K562 (cell line): Measurements from ENCODE around the gene RAD50. TPM values are rescaled to one million over a fixed set of nuclear protein-coding genes. Genes with fewer than 3 reads are reported as not detected.

Experiments
- ATAC-seq: fragments of 200-7000 bp; cut with Tn5 transposase; 3 replicates; pipeline ENCODE4 v1.9.1; 2020; ENCODE audit warnings: moderate library complexity
- BruUV-seq: library from RNA; stranded (reverse); fragments of 400-500 nt; replicated peaks from 2 replicates; lab custom pipeline; 2021; lab: Mats Ljungman, UMichigan
- CTCF ChIA-PET: fragments of 300-600 bp; formaldehyde crosslinking; extraction: SDS; loops from one replicate; lab custom pipeline; 2021; ENCODE audit warnings: low intra/inter-chr PET ratio; lab: Yijun Ruan, JAX
- POLR2A ChIA-PET: fragments of 300-600, 350-650 bp; sonication (Branson Sonifier 250); formaldehyde crosslinking; extraction: SDS; loops from one replicate; lab custom pipeline; 2021; ENCODE audit warnings: antibody characterized with exemption, inconsistent platforms; lab: Yijun Ruan, JAX
- DNase-seq, 4 experiments: peaks; one replicate each; pipeline versions ENCODE4 v3.0.0 to v3.0.0-alpha.2; 2011 to 2018; ENCODE audit warnings: low spot score in 3 of 4, mixed read lengths in 3 of 4; ENCODE audit errors: extremely low read depth in 1 of 4
- FAIRE-seq: peaks from 2 replicates; lab custom pipeline; 2011; peaks lifted over from hg19 to GRCh38; lab: Jason Lieb, UNC
- H2AFZ ChIP-seq: 2 replicates; pipeline ENCODE4 v1.6.0; 2011; ENCODE audit warnings: low read depth, low read length, control low read depth, inconsistent platforms
- H3K27ac ChIP-seq: fragments of 200-600 bp; 3 replicates; pipeline ENCODE4 v1.8.0; 2011; ENCODE audit warnings: low read depth, mild to moderate bottlenecking, control low read depth, inconsistent platforms, low read length, moderate library complexity, mixed read lengths; ENCODE audit errors: extremely low read depth
- H3K27me3 ChIP-seq, 2 experiments: fragments of 300-600 bp in 1 of 2; 2 replicates in 1 of 2; 3 replicates in 1 of 2; pipeline versions ENCODE4 v1.6.0 to v1.8.0; 2011; ENCODE audit warnings: inconsistent platforms in 2 of 2, low read length in 2 of 2, mild to moderate bottlenecking in 1 of 2, mixed read lengths in 1 of 2, moderate library complexity in 1 of 2; ENCODE audit not compliant: control insufficient read depth in 2 of 2, insufficient read depth in 2 of 2
- H3K36me3 ChIP-seq: fragments of 300-600 bp; 3 replicates; pipeline ENCODE4 v1.8.0; 2011; ENCODE audit warnings: mild to moderate bottlenecking, low read length, inconsistent platforms; ENCODE audit not compliant: control insufficient read depth, insufficient read depth
- H3K4me1 ChIP-seq, 2 experiments: fragments of 200-600 bp in 1 of 2; replicated peaks in 1 of 2; 2 replicates in 1 of 2; 3 replicates in 1 of 2; pipeline versions ENCODE4 v1.5.1 to v1.8.0; 2011; ENCODE audit warnings: inconsistent platforms in 2 of 2, low read length in 2 of 2, mild to moderate bottlenecking in 1 of 2, mixed read lengths in 1 of 2, moderate library complexity in 1 of 2; ENCODE audit not compliant: control insufficient read depth in 2 of 2, insufficient read depth in 2 of 2
- H3K4me2 ChIP-seq: 2 replicates; pipeline ENCODE4 v1.6.1; 2011; ENCODE audit warnings: low read length, control low read depth, inconsistent platforms, mixed read lengths; ENCODE audit not compliant: insufficient read depth
- H3K4me3 ChIP-seq: fragments of 200-600 bp; sonication (generic), shearing (Covaris generic); 2 replicates; pipeline ENCODE4 v1.5.1; 2016; ENCODE audit warnings: control low read depth, inconsistent platforms
- H3K79me2 ChIP-seq: fragments of 200-600 bp; 3 replicates; pipeline ENCODE4 v1.8.0; 2011; ENCODE audit warnings: low read length, inconsistent platforms; ENCODE audit not compliant: control insufficient read depth, insufficient read depth
- H3K9ac ChIP-seq, 2 experiments: 2 replicates each; pipeline versions ENCODE4 v1.6.0 to v1.6.1; 2011; ENCODE audit warnings: low read depth in 2 of 2, low read length in 2 of 2, control low read depth in 1 of 2, inconsistent platforms in 1 of 2, mild to moderate bottlenecking in 1 of 2, mixed read lengths in 1 of 2; ENCODE audit not compliant: insufficient read depth in 1 of 2
- H3K9me1 ChIP-seq: one replicate; pipeline ENCODE4 v1.6.0; 2011; ENCODE audit warnings: inconsistent platforms, mild to moderate bottlenecking, low read length, moderate library complexity; ENCODE audit not compliant: control insufficient read depth, insufficient read depth
- H3K9me3 ChIP-seq: replicated peaks from 2 replicates; pipeline ENCODE4 v1.5.1; 2011; ENCODE audit warnings: low read depth, low read length, inconsistent platforms; ENCODE audit not compliant: control insufficient read depth, insufficient read depth
- H4K20me1 ChIP-seq: replicated peaks from 2 replicates; pipeline ENCODE4 v1.6.1; 2011; ENCODE audit warnings: low read length, inconsistent platforms, mixed read lengths; ENCODE audit not compliant: control insufficient read depth, insufficient read depth
- CBX3 ChIP-seq, 2 experiments: IDR thresholded peaks; 1 replicate in 1 of 2; 2 replicates in 1 of 2; pipeline ENCODE4 v1.6.1; 2012; ENCODE audit warnings: inconsistent platforms in 2 of 2, low read length in 2 of 2, borderline replicate concordance in 1 of 2, control low read depth in 1 of 2
- GTF3C2 ChIP-seq: IDR thresholded peaks from 3 replicates; pipeline ENCODE4 v1.6.1; 2011; ENCODE audit warnings: borderline replicate concordance, mild to moderate bottlenecking, moderate library complexity; ENCODE audit not compliant: insufficient read length; ENCODE audit errors: extremely low read depth
- HIVEP1 ChIP-seq: fragments of 250-450 bp; sonication (Bioruptor Pico); IDR thresholded peaks from 2 replicates; pipeline ENCODE4 v1.4.0; 2020; ENCODE audit warnings: mild to moderate bottlenecking
- PCBP1 ChIP-seq: fragments of 200-400 bp; formaldehyde crosslinking; IDR thresholded peaks from 2 replicates; pipeline ENCODE4 v1.6.1; 2018; ENCODE audit warnings: mild to moderate bottlenecking, low read depth, low read length; ENCODE audit not compliant: poor library complexity, severe bottlenecking
- RBM34 ChIP-seq: fragments of 200-400 bp; formaldehyde crosslinking; IDR thresholded peaks from 2 replicates; pipeline ENCODE4 v1.6.1; 2018; ENCODE audit warnings: low read length, borderline replicate concordance; ENCODE audit not compliant: insufficient read depth
- TRIM25 ChIP-seq: fragments of 450-650 bp; IDR thresholded peaks from 2 replicates; pipeline ENCODE4 v1.7.0; 2016; ENCODE audit warnings: borderline replicate concordance
- WGBS: fragments of 100-300 bp; shearing (Covaris generic); methylation state at CpG from one replicate; pipeline ENCODE4 v1.1.6; 2016; ENCODE audit warnings: low coverage, mixed read lengths; ENCODE audit not compliant: insufficient coverage; ENCODE audit errors: missing lambda C conversion rate; 5-methylcytosine and 5-hydroxymethylcytosine counted together
- in situ Hi-C: fragments of 300-500 bp; cut with MboI; formaldehyde crosslinking; loops from 4 replicates; pipeline ENCODE4 v1.15.0; 2018; ENCODE audit warnings: inconsistent platforms, mixed read lengths
- intact Hi-C: fragments of 100-400 bp; cut with micrococcal nuclease; formaldehyde crosslinking; loops from 2 replicates; pipeline ENCODE4 v1.14.2; 2022
- polyA plus RNA-seq, 8 experiments: library from polyadenylated mRNA; depleted of rRNA in 4 of 8; stranded (reverse) in 5 of 8; unstranded in 3 of 8; fragments of >200 nt; fragmentation: Nextera tagmentation in 2 of 8; fragmentation: Illumina TruSeq in 1 of 8; extraction: Ambion mirVana in 2 of 8; extraction: Trizol in 1 of 8; gene quantifications; 2 replicates each; pipeline versions ENCODE4 v1.2.1 to v1.2.3, GENCODE V29; 2011 to 2014; ENCODE audit warnings: inconsistent platforms in 1 of 8, missing spikeins in 1 of 8
- total RNA-seq, 7 experiments: library from RNA; depleted of rRNA in 6 of 7; stranded (reverse); fragments of >200 nt in 6 of 7; fragmentation: Illumina TruSeq in 2 of 7; extraction: Trizol in 2 of 7; gene quantifications; 2 replicates each; pipeline versions ENCODE4 v1.2.1 to v1.2.3, GENCODE V29; 2011 to 2021; ENCODE audit warnings: low replicate concordance in 1 of 7
- TF ChIP-seq, protein P1 (sequence below): fragments of 250-450 bp; sonication (Bioruptor Pico); IDR thresholded peaks from 2 replicates; pipeline ENCODE4 v1.4.0; 2020

RAD50 gene
- total and polyA plus RNA-seq, 9 of the 15 experiments (the other 6 are each of a cell fraction or from before 2014, with no cell fraction given): 15.3 to 74.2 (median 44.1) TPM

- no peak for TF ChIP-seq TRIM25
- no peak for TF ChIP-seq PCBP1
- no peak for TF ChIP-seq HIVEP1
Measured at GRCh38 chr5:132646583-132647266, 89.9 kb downstream of the RAD50 start (continued).

GRCh38 chr5:132647473-132647872 lies 90.7 kb downstream of the RAD50 start:
- in situ Hi-C loops (no loop called here), intact Hi-C loops (no loop called here)
- TF ChIP-seq, protein P1, sequence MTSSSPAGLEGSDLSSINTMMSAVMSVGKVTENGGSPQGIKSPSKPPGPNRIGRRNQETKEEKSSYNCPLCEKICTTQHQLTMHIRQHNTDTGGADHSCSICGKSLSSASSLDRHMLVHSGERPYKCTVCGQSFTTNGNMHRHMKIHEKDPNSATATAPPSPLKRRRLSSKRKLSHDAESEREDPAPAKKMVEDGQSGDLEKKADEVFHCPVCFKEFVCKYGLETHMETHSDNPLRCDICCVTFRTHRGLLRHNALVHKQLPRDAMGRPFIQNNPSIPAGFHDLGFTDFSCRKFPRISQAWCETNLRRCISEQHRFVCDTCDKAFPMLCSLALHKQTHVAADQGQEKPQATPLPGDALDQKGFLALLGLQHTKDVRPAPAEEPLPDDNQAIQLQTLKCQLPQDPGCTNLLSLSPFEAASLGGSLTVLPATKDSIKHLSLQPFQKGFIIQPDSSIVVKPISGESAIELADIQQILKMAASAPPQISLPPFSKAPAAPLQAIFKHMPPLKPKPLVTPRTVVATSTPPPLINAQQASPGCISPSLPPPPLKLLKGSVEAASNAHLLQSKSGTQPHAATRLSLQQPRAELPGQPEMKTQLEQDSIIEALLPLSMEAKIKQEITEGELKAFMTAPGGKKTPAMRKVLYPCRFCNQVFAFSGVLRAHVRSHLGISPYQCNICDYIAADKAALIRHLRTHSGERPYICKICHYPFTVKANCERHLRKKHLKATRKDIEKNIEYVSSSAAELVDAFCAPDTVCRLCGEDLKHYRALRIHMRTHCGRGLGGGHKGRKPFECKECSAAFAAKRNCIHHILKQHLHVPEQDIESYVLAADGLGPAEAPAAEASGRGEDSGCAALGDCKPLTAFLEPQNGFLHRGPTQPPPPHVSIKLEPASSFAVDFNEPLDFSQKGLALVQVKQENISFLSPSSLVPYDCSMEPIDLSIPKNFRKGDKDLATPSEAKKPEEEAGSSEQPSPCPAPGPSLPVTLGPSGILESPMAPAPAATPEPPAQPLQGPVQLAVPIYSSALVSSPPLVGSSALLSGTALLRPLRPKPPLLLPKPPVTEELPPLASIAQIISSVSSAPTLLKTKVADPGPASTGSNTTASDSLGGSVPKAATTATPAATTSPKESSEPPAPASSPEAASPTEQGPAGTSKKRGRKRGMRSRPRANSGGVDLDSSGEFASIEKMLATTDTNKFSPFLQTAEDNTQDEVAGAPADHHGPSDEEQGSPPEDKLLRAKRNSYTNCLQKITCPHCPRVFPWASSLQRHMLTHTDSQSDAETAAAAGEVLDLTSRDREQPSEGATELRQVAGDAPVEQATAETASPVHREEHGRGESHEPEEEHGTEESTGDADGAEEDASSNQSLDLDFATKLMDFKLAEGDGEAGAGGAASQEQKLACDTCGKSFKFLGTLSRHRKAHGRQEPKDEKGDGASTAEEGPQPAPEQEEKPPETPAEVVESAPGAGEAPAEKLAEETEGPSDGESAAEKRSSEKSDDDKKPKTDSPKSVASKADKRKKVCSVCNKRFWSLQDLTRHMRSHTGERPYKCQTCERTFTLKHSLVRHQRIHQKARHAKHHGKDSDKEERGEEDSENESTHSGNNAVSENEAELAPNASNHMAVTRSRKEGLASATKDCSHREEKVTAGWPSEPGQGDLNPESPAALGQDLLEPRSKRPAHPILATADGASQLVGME (CRISPR knock-in tag): no peak
- TF ChIP-seq CBX3 (IDR thresholded peaks at IDR 0.05; ENCODE audit: borderline replicate concordance in 1 of 2, low read length in 2 of 2) (peak in 1 of 2 experiments; percentile 61; a peak in 1 of 3 replicates), GTF3C2 (no peak), RBM34 (no peak)
- Histone ChIP-seq H3K4me1 (peaks cover 8 to 10% of the 10 kb centered on the region in 2 experiments; a peak in 4 of 5 replicates), H3K4me3 (no peak overlapping the region), H3K79me2 (no peaks in the 10 kb centered on the region), H3K9me1 (no peaks in the 10 kb centered on the region), H2AFZ (no peak overlapping the region), H3K27me3 (no peaks in the 10 kb centered on the region), H3K27ac (no peak overlapping the region), H3K9ac (no peak overlapping the region), H4K20me1 (no peaks in the 10 kb centered on the region), H3K9me3 (peaks cover 9% of the 10 kb centered on the region), H3K36me3 (peaks cover 10% of the 10 kb centered on the region), H3K4me2 (no peak overlapping the region)
- FAIRE-seq (no peak), DNase-seq (no peak), ATAC-seq (no peak)
- 85% methylated on average over 2 of the region's 2 CpGs for WGBS
- ChIA-PET POLR2A (interaction anchor here (0.6 to 1.5 kb wide), 6 partner anchors 11 to 173 kb away, joined by 3 to 4 read pairs (median 3); no protein-coding TSS in a partner anchor), CTCF (no interaction called here)
- no TSS peak for BruUV-seq
